Aorta (tissue), 5 donors: ENCODE measurements around the gene KHDRBS1. TPM values are rescaled to one million over a fixed set of nuclear protein-coding genes. Genes with fewer than 3 reads are reported as not detected.
A peak's percentile ranks its signal among the peaks of the same experiment; 100 is the strongest.
"Not testable (repeated sequence)": the region's sequence is repeated elsewhere in the genome, so short reads cannot be mapped to it uniquely, and the experiment has no call there.

Source experiments
- ATAC-seq: fragments of 200-7000 bp; cut with Tn5 transposase; one replicate; pipeline ENCODE4 v1.9.1; 2022; ENCODE audit warnings: moderate library complexity; ENCODE audit not compliant: low FRiP score
- DNase-seq, 2 donors: peaks; one replicate each; pipeline ENCODE4 v3.0.0-alpha.2; 2020
- H3K27ac ChIP-seq, 2 donors: one replicate each; pipeline ENCODE4 v1.5.1; 2013; ENCODE audit warnings: low read length in 2 of 2, mild to moderate bottlenecking in 2 of 2, moderate library complexity in 2 of 2, control low read depth in 1 of 2, inconsistent platforms in 1 of 2, low read depth in 1 of 2
- H3K27me3 ChIP-seq, 2 donors: one replicate each; pipeline ENCODE4 v1.6.1; 2013; ENCODE audit warnings: control low read depth in 1 of 2, low read length in 1 of 2, mild to moderate bottlenecking in 1 of 2, moderate library complexity in 1 of 2; ENCODE audit not compliant: insufficient read depth in 2 of 2, control insufficient read depth in 1 of 2
- H3K36me3 ChIP-seq, 2 donors: one replicate each; pipeline ENCODE4 v1.6.1; 2013; ENCODE audit warnings: control low read depth in 1 of 2, low read length in 1 of 2, mild to moderate bottlenecking in 1 of 2; ENCODE audit not compliant: insufficient read depth in 2 of 2, control insufficient read depth in 1 of 2
- H3K4me1 ChIP-seq, 2 donors: one replicate each; pipeline ENCODE4 v1.6.1; 2013; ENCODE audit warnings: low read length in 2 of 2, control low read depth in 1 of 2, mild to moderate bottlenecking in 1 of 2, moderate library complexity in 1 of 2; ENCODE audit not compliant: insufficient read depth in 2 of 2, control insufficient read depth in 1 of 2
- H3K4me3 ChIP-seq, 2 donors: one replicate each; pipeline ENCODE4 v1.5.1; 2013; ENCODE audit warnings: low read length in 2 of 2, control low read depth in 1 of 2, mild to moderate bottlenecking in 1 of 2
- H3K9me3 ChIP-seq: one replicate; pipeline ENCODE4 v1.6.1; 2013; ENCODE audit warnings: mild to moderate bottlenecking, low read length; ENCODE audit not compliant: control insufficient read depth
- WGBS, 2 donors: extraction: QIAGEN DNeasy Blood & Tissue Kit; methylation state at CpG; one replicate each; pipeline ENCODE4 v1.1.7; 2013; 5-methylcytosine and 5-hydroxymethylcytosine counted together
- intact Hi-C, 2 donors: fragments of 100-400 bp; cut with DNase I; formaldehyde crosslinking; loops; one replicate each; pipeline versions ENCODE4 v1.14.2 to v1.15.0; 2022
- polyA plus RNA-seq, 2 donors: library from polyadenylated mRNA; stranded (reverse); fragments of 200-250 nt; gene quantifications; one replicate each; pipeline ENCODE4 v1.2.3, GENCODE V29; 2013
- total RNA-seq, 2 donors: library from RNA; stranded (reverse); fragmentation: NEBNext Ultra II Directional; extraction: Animal tissue kit (Norgen Biotek cat#: 25700); gene quantifications; one replicate each; pipeline ENCODE4 v1.2.1, GENCODE V29; 2021
- donor health status: healthy with polysubstance abuse.
- donor health status: Bipolar disorder and iron deficiency.
- donor health status: DM: no; HTN: no; CAD: no.
- donor health status: DM: no; HTN: no; CAD: no.
- donor health status: DM: yes; HTN: yes; CAD: no.

The KHDRBS1 gene
- total and polyA plus RNA-seq, 4 donors = 57.0 to 91.2 (median 73.3) TPM

DNA sequence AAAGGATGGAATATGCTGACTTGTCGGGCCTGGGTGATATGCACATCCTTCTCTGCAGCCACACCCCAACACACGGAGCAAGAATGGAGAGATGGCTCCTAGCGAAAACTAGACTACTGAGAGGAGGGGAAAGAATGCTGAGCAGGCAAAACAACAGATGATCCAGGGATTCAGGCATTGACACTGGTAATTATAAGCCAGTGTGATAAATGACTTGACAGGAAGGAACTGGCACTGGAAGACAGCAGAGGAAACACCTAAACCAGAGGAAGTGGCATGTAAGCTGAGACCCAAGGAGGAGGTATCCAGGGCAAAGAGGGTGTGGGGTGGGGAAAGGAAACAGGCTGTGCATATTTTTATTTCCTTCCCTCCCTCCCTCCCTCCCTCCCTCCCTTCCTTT, 31.7 kb upstream of the KHDRBS1 start:
- 81 to 86% methylated on average over 3 of the region's 3 CpGs for WGBS, 2 donors
- no peak for ATAC-seq
- H3K27me3 ChIP-seq = no peaks in the 10 kb centered on the region

DNA sequence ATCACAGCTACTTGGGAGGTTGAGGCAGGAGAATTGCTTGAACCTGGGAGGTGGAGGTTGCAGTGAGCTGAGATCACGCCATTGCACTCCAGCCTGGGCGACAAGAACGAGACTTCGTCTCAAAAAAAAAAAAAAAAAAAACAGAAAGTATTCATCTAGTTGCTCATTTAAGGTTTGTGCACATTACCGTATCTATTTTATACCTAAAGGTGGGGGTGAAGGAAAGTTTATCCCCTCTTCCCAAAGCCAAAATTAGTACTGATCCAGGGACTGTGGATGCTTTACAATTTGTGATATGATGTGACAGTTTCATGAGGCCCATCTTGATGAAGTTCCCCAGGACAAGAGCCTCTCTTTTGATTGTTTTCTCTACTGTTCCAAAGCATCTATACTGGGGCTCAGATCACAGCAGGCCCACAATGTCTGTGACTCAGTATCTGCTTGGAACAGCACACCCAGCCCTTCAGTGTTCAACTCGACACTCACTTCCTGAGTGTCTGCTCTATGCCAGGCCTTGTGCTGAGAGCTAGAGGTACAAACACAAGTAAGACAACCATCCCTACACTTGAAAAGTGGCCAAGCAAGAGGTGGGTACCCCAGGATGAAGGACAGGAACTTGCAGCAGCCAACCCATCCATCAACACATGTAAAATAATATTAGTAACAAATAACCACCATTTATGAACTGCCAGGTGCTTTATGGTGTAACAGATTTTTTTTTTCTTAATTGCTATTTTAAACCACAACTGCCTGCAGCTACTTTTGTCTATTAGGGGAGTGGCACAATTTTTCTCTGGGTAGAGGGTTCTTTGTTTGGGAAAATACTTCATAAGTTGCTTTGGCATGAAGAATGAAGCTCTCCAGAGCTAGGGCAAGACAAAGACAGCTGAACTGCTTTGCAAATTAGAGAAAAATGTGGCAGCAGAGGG, 29.0 kb upstream of the KHDRBS1 start:
- no peak for DNase-seq
- no peak for ATAC-seq
- Histone ChIP-seq H3K27ac (no peak overlapping the region), H3K9me3 (no peaks in the 10 kb centered on the region), H3K4me3 (no peak overlapping the region), H3K27me3 (no peaks in the 10 kb centered on the region), H3K36me3 (no peaks in the 10 kb centered on the region), H3K4me1 (no peaks in the 10 kb centered on the region)
- 77 to 80% methylated on average over 4 to 6 of the region's 6 CpGs for WGBS, 2 donors
- intact Hi-C loops = no loop called here

More for the DNA sequence above, 31.7 kb upstream of the KHDRBS1 start:
- no peaks in the 10 kb centered on the region for H3K9me3 ChIP-seq
- H3K36me3 ChIP-seq = no peaks in the 10 kb centered on the region
- no peak overlapping the region for H3K4me3 ChIP-seq
- peak in 1 of 2 donors; percentile 13 for DNase-seq
- H3K27ac ChIP-seq = no peak overlapping the region
- intact Hi-C loops = no loop called here
- no peaks in the 10 kb centered on the region for H3K4me1 ChIP-seq

- intact Hi-C loops = no loop called here
- Histone ChIP-seq H3K27ac (no peak overlapping the region), H3K27me3 (no peaks in the 10 kb centered on the region), H3K9me3 (no peaks in the 10 kb centered on the region), H3K4me1 (no peaks in the 10 kb centered on the region), H3K36me3 (no peaks in the 10 kb centered on the region), H3K4me3 (no peak overlapping the region)
- 26 to 37% methylated on average over 4 of the region's 4 CpGs for WGBS, 2 donors
- DNase-seq (no peak), ATAC-seq (no peak)
These were observed 28.2 kb upstream of the KHDRBS1 start for GRCh38 chr1:31985430-31985829.

DNA sequence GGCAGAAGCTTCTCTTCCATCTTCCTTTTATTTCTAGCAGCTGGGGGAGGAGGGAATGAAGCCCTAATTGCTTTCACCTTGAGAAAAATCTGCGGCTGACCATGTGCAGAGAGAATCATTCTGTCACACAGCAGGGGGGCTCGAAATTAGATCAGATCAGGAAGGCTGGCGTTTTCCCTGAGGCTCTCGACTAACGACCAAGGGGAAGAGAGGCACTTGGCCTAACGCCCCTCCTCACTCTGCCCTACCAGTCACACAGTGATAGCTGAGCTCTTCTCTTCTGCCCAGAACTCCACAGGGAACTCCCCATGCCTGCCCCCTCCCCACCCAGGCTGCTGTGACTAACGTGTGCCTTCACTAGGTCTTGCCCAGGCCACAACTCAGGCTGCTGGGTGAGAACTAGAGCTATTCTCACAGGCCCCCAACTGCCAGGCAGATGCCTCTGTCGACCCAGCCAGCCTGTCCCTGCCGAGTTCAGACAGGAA, 26.5 kb upstream of the KHDRBS1 start:
- H3K9me3 ChIP-seq = no peaks in the 10 kb centered on the region
- no peaks in the 10 kb centered on the region for H3K27me3 ChIP-seq
- 85 to 87% methylated on average over 9 of the region's 9 CpGs for WGBS, 2 donors
- no peak overlapping the region for H3K4me3 ChIP-seq
- H3K4me1 ChIP-seq = peaks cover 0 to 4% of the 10 kb centered on the region in 2 donors
- DNase-seq (no peak), ATAC-seq (no peak)
- intact Hi-C loops = no loop called here
- no peak overlapping the region for H3K27ac ChIP-seq
- no peaks in the 10 kb centered on the region for H3K36me3 ChIP-seq

GRCh38 chr1:31989964-31990363, 23.7 kb upstream of the KHDRBS1 start:
- WGBS, 2 donors = 96 to 97% methylated on average over 3 of the region's 3 CpGs
- Histone ChIP-seq H3K36me3 (no peaks in the 10 kb centered on the region), H3K4me1 (peaks cover 0 to 4% of the 10 kb centered on the region in 2 donors), H3K9me3 (no peaks in the 10 kb centered on the region), H3K27me3 (no peaks in the 10 kb centered on the region), H3K4me3 (no peak overlapping the region), H3K27ac (no peak overlapping the region)
- DNase-seq (no peak), ATAC-seq (no peak)
- intact Hi-C loops = no loop called here

DNA sequence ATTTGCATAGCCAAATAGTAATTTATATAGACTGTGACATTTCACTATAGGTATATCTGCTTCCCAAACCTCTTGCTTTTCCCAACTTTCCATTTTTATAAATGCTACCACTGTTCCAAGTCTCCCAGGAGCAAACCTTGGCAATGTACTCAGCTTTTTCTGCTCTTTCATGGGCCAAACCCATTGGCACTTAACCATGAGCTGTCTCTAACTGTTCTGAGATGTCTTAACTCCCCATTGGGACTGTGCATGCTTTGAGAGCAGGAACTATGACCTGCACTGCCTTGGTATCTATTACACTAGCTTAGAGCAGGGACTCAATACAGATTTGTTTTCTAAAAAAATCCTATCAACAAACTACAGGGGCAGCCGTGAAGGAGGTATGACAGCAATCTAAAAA, 22.5 kb upstream of the KHDRBS1 start:
- WGBS, 2 donors = 3 to 12% methylated on average over 1 of the region's 1 CpG
- H3K36me3 ChIP-seq = no peaks in the 10 kb centered on the region
- H3K4me3 ChIP-seq = no peak overlapping the region
- ATAC-seq (no peak), DNase-seq (no peak)
- H3K9me3 ChIP-seq = no peaks in the 10 kb centered on the region
- no peak overlapping the region for H3K27ac ChIP-seq
- H3K4me1 ChIP-seq = peaks cover 0 to 4% of the 10 kb centered on the region in 2 donors
- intact Hi-C loops = no loop called here
- no peaks in the 10 kb centered on the region for H3K27me3 ChIP-seq

DNA sequence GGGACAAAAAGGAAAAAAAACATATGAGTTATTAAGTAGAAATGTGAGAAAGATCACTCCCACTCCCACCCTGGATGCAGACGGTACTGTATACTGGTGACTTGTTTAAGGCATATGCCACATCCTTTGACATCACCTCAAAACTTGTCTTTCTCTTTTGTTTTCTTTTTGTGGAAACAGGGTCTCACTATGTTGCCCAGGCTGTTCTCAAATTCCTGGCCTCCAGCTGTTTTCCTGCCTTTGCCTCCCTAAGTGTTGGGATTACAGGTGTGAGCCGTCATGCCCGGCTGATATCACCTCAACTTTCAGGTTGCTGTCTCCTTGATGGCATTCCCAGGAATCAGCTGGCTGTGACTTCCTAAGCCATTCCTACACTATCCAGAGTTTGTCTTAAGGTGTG, 18.4 kb upstream of the KHDRBS1 start:
- Histone ChIP-seq H3K9me3 (no peaks in the 10 kb centered on the region), H3K27me3 (no peaks in the 10 kb centered on the region), H3K27ac (no peak overlapping the region), H3K4me1 (peaks cover 0 to 4% of the 10 kb centered on the region in 2 donors), H3K36me3 (no peaks in the 10 kb centered on the region), H3K4me3 (no peak overlapping the region)
- ATAC-seq = no peak
- 86 to 90% methylated on average over 3 of the region's 3 CpGs for WGBS, 2 donors
- intact Hi-C loops = no loop called here
- DNase-seq = no peak

- H3K4me3 ChIP-seq, intact Hi-C loops, DNase-seq, ATAC-seq, H3K27ac ChIP-seq, H3K4me1 ChIP-seq, H3K9me3 ChIP-seq, H3K27me3 ChIP-seq, H3K36me3 ChIP-seq: not testable (repeated sequence)
- 87% methylated on average over 5 of the region's 5 CpGs for WGBS, 2 donors
These were observed 17.5 kb upstream of the KHDRBS1 start for GRCh38 chr1:31996121-31996520.

GRCh38 chr1:32001863-32002262, 11.8 kb upstream of the KHDRBS1 start:
- Histone ChIP-seq H3K4me1 (no peaks in the 10 kb centered on the region), H3K9me3 (no peaks in the 10 kb centered on the region), H3K36me3 (no peaks in the 10 kb centered on the region), H3K27ac (no peak overlapping the region), H3K4me3 (no peak overlapping the region), H3K27me3 (no peaks in the 10 kb centered on the region)
- no peak for ATAC-seq
- no peak for DNase-seq
- intact Hi-C loops = no loop called here
- 59 to 68% methylated on average over 5 of the region's 5 CpGs for WGBS, 2 donors
